Osteocyte (in vitro differentiated cells): ENCODE data around the gene TENM4. TPM values are rescaled to one million over a fixed set of nuclear protein-coding genes. Genes with fewer than 3 reads are reported as not detected.

Experiments used
- DNase-seq: peaks from one replicate; pipeline ENCODE4 v3.0.0; 2021; ENCODE audit warnings: mixed read lengths; ENCODE audit not compliant: unreplicated experiment; ENCODE audit errors: extremely low spot score
- H3K27ac Mint-ChIP-seq: one replicate; pipeline ENCODE4 v1.8.0; 2021; ENCODE audit warnings: mild to moderate bottlenecking, mixed read lengths; ENCODE audit not compliant: unreplicated experiment
- H3K27me3 Mint-ChIP-seq: one replicate; pipeline ENCODE4 v1.8.0; 2021; ENCODE audit warnings: mixed read lengths; ENCODE audit not compliant: unreplicated experiment
- H3K36me3 Mint-ChIP-seq: one replicate; pipeline ENCODE4 v1.8.0; 2021; ENCODE audit warnings: mixed read lengths; ENCODE audit not compliant: unreplicated experiment
- H3K4me1 Mint-ChIP-seq: one replicate; pipeline ENCODE4 v1.8.0; 2021; ENCODE audit warnings: mixed read lengths; ENCODE audit not compliant: unreplicated experiment
- H3K4me3 Mint-ChIP-seq: one replicate; pipeline ENCODE4 v1.8.0; 2021; ENCODE audit warnings: mild to moderate bottlenecking, moderate library complexity, mixed read lengths; ENCODE audit not compliant: unreplicated experiment
- H3K9me3 Mint-ChIP-seq: one replicate; pipeline ENCODE4 v1.8.0; 2021; ENCODE audit warnings: mixed read lengths; ENCODE audit not compliant: unreplicated experiment
- CTCF ChIP-seq: fragments of 200-600 bp; sonication (generic); IDR thresholded peaks from 2 replicates; pipeline ENCODE4 v1.5.0; 2021; ENCODE audit warnings: antibody characterized with exemption, mild to moderate bottlenecking, moderate library complexity
- total RNA-seq: library from RNA; stranded (reverse); gene quantifications from 2 replicates; pipeline ENCODE4 v1.2.1, GENCODE V29; 2021

Gene TENM4
- total RNA-seq, 1 donor from 2014 or later = 74.1 TPM

- H3K27ac Mint-ChIP-seq = no peak overlapping the region
- H3K27me3 Mint-ChIP-seq = no peaks in the 10 kb centered on the region
- no peak for DNase-seq
- H3K36me3 Mint-ChIP-seq = peaks cover 6% of the 10 kb centered on the region
- H3K4me3 Mint-ChIP-seq = no peak overlapping the region
- TF ChIP-seq CTCF = no peak
- no peaks in the 10 kb centered on the region for H3K9me3 Mint-ChIP-seq
- peaks cover 30% of the 10 kb centered on the region for H3K4me1 Mint-ChIP-seq
Observed at GRCh38 chr11:78838417-78838816, 602.4 kb downstream of the TENM4 start.

- Mint-ChIP-seq H3K27ac (no peak overlapping the region), H3K4me1 (peaks cover 36% of the 10 kb centered on the region), H3K9me3 (no peaks in the 10 kb centered on the region), H3K4me3 (no peak overlapping the region), H3K27me3 (no peaks in the 10 kb centered on the region), H3K36me3 (peaks cover 3% of the 10 kb centered on the region)
- no peak for TF ChIP-seq CTCF
- DNase-seq = no peak
Observed at GRCh38 chr11:78835646-78836045, 605.2 kb downstream of the TENM4 start.

DNA sequence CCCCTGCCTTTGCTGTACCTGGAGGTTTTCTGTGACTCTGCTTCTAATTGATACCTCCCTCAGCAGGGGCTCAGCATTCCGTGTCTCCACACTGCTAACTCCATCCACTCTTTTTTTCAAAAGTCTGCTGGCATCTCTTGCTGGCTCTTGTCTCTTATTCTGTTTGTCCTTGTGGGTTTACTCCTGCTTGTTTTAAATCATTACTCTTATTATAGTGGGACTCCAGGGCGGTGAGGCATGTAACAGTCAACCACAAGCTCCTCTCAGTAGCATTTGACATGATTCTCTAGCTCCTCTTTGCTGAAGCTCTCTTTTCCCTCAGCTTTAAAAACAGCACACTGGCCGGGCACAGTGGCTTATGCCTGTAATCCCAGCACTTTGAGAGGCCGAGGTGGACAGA, 605.9 kb downstream of the TENM4 start:
- Mint-ChIP-seq H3K36me3 (peaks cover 3% of the 10 kb centered on the region), H3K4me3 (no peak overlapping the region), H3K9me3 (no peaks in the 10 kb centered on the region), H3K27me3 (no peaks in the 10 kb centered on the region), H3K27ac (no peak overlapping the region), H3K4me1 (peaks cover 36% of the 10 kb centered on the region)
- DNase-seq = no peak
- no peak for TF ChIP-seq CTCF

- DNase-seq = no peak
- Mint-ChIP-seq H3K27me3 (no peaks in the 10 kb centered on the region), H3K27ac (no peak overlapping the region), H3K4me1 (peaks cover 34% of the 10 kb centered on the region), H3K9me3 (no peaks in the 10 kb centered on the region), H3K4me3 (no peak overlapping the region), H3K36me3 (peaks cover under 1% of the 10 kb centered on the region)
- no peak for TF ChIP-seq CTCF
Observed at GRCh38 chr11:78833237-78833636, 607.6 kb downstream of the TENM4 start.

DNA sequence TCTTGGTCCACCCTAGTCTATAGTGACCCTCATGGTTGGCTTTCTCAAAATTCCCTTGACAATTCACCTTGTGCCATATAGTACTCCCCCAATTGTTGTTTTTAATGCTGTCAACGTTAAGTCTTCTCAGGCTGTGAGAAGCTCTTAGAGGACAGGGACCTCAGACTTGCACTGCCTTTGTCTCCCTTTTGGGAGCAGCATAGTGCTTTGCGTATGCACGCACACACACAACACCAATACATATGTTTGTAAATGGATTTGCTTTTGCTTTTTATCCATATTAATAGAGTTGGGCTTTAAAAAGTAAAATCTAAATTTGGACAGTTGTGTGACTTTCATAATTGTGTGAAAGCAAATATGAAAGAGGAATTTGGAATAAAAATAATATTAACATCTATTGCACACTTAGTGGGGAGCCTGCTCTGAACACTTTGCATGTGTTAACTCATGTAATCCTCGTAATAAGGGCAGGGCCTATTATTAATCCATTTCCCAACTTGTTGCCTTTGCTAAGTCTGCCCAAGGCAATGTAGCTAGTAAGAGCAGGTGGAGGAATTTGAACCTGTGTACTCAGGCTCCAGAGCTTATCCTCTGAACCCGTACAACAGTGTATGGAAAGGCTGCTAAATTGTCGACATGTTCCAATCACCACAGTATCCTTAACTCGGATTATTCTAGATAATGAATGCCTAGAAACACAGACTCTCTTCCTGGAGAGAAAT, 608.4 kb downstream of the TENM4 start:
- no peak for DNase-seq
- Mint-ChIP-seq H3K27me3 (no peaks in the 10 kb centered on the region), H3K4me3 (no peak overlapping the region), H3K27ac (no peak overlapping the region), H3K4me1 (peaks cover 39% of the 10 kb centered on the region), H3K36me3 (no peaks in the 10 kb centered on the region), H3K9me3 (no peaks in the 10 kb centered on the region)
- TF ChIP-seq CTCF = peak; percentile 11
